Activated CD8-positive, alpha-beta memory T cell treated with anti-CD3 and anti-CD28 coated beads, Interleukin-2, amount 50 U/mL, for 48 hours (primary cell): ENCODE results near the gene COL13A1.

Experiments used
- DNase-seq: peaks from one replicate; pipeline ENCODE4 v3.0.0-alpha.2; 2020

Gene COL13A1

GRCh38 chr10:69914398-69915214, 112.9 kb downstream of the COL13A1 start:
- peak; percentile 85 for DNase-seq

GRCh38 chr10:69915215-69915560, 113.5 kb downstream of the COL13A1 start:
- no peak for DNase-seq

DNA sequence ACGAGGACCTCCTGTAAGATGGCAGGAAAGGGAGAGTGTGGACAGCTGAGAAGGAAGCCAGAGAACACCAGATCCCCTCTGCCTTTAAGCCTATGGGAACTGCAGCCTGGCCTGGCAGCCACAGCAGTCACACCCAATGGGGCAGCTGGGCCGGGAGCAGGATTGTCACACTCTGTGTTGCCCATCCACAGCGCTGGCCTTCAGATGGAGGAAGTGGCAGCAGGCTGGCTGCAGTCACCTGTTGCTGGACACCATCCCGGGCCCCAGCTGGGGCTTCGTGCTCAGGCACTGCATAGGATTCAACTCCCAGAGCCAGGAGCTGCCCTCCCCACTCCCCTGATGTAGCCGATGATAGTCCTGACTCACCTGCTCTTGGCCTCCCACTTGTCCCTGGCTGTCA, 114.4 kb downstream of the COL13A1 start:
- DNase-seq: no peak

DNA sequence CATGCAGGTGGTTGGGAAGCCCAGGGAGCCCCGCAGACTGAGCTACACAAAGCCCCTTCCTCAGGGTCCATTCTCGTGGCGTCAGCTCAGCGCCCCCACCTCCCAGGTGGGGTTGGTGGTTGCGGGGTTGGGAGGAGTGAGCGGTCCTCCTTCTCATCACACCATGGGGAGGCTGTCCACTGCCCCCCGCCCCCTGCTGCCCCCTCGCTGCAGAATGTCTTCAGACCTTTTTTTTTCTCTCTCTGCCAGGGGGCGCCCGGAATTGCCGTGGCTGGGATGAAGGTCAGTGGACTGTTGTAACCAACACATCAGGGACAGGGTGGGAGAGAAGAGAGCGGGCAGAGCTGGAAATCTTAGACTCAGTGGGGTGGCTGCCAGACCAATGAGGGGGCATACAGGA, 116.3 kb downstream of the COL13A1 start:
- DNase-seq: no peak

GRCh38 chr10:69919250-69919649, 117.5 kb downstream of the COL13A1 start:
- no peak for DNase-seq

DNA sequence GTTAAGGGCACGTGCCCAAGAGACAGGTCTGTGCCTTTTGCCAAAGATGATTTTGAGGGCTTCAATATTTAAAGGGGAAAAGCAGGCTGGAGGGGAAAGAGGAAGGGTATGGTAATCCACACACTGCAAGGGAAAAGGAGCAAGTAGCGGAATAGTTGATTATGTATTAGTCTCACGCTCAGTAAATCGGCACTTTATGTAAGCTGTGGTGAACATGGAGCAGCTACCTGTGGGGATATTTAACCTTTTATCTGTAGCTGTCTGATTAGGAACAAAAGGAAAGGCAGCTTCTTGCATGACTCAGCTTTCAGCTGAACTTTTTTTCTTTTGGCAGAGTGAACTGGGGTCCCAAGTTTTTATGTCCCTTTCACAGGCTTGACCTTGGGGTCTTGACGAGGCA, 123.4 kb downstream of the COL13A1 start:
- no peak for DNase-seq

GRCh38 chr10:69928339-69928738, 126.6 kb downstream of the COL13A1 start:
- DNase-seq: no peak

DNA sequence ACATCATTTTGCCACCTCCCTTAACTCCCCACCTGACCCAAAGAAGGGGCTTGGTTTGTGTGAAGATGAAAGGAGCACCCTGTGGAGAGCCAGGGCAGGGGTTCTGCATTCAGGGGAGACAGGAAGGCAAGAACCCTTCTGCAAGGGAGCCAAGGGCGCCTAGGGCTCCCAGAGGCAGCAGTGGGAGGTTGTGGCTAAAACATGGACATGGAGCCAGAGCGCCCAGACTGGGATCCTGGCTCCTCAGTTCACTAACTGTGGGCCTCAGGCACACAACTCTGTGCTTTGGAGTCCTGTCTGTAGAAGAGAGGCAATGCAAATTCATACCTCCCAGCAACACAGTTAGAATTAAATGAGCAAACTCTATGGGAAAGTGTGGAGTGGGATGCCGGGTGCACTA, 127.9 kb downstream of the COL13A1 start:
- DNase-seq: no peak

DNA sequence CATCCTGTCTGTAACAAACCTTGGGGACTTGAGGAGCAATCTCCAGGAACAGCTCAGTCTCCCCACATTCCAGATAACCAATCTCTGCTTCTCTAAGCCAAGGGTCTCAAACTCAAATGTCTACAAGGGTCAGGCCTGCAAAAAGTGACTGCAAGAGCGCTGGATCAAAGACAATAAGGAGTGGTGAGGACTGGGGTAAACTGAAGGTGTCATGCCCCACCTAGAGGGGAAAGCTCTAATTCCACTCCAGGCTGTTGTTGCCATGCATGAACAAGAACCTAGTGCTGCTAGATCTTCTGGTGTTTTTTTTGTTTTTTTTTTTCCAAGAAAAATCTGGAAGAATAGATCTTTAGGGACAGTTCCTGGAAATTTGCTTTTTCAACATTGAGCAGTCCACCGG, 133.1 kb downstream of the COL13A1 start:
- DNase-seq: no peak

DNA sequence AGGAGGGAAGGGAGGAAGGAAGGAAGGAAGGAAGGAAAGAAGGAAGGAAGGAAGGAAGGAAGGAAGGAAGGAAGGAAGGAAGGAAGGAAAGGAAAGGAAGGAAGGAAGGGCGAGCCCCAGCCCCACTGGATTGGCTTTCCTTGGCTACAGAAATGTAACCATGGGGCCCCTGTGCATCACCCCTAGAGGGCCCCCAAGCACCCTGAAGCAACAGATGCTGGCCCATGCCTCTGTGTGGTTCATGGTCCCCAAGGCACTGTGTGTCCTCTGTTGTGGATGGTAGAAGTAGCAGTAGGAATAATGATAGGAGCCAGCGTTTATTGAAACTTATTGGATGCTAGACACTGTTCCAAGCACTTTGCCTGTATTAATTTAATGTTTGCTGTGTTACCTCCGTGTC, 134.4 kb downstream of the COL13A1 start:
- no peak for DNase-seq

DNA sequence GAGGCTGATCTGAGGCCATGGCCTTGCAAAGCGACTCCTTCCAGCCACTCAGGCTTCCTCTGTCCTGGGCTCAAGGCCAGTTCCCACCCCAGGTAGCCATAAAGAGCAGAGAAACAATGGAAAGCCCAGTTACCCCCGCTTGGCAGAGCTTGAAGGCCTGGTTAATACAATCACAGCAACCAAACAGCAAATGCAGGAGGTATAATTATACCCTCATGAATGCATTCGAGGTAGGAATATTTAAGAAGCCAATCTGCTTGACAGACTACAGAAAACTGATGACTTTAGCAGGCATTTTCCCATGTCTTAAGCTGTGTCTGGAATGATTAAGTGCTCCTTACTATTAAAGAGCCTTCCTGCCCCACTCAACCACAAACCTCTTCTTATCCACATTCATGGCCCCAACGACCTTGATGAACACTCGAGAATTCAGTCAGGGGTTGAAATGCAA, 136.9 kb downstream of the COL13A1 start:
- no peak for DNase-seq

DNA sequence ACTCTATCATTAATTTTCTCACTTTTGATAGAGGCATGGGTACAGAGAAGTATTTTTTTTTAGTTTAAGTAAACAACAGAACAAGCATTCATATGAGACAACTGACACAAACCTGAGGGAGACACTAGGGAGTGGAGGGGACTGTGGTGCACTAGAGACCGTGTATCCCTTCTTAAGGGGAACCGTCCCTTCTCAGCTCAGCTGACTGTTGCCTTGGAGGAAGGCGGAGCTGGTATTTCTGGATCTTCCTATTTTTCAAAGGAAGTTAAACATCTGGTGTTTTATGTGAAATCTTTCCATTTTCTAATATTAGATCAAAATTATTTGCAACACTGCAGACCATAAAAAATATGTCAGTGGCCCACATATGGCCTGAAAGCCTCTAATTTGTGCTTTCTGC, 137.4 kb downstream of the COL13A1 start:
- DNase-seq: no peak

- no peak for DNase-seq
Observed at GRCh38 chr10:69939481-69939880, 137.8 kb downstream of the COL13A1 start.

GRCh38 chr10:69941730-69942129, 140.0 kb downstream of the COL13A1 start:
- no peak for DNase-seq

DNA sequence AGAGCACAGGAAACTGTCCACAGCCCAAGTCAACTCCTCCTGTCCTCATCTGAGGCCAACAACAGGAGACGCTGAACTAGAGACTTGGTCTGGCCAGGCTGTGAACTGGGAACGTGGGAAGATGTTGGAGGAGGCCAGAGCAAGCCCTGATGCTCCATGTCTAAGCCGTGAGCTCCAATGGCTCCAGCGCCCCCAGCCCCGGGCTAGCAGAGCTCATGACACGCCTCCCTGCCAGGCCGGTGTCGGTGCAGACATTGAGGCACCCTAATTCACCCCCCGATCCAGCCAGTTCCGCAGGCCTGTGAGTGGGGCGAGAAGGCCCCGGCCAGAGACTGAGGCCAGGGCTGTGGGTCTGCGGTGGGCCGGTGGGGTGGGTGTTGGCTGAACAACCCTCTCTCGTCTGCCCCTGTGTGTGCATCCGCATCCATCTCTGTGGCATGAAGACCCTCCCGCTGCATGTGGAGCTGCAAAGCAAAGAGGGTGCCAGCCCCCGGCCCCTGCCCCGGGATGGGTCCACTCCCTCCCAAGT, 141.7 kb downstream of the COL13A1 start:
- no peak for DNase-seq

DNA sequence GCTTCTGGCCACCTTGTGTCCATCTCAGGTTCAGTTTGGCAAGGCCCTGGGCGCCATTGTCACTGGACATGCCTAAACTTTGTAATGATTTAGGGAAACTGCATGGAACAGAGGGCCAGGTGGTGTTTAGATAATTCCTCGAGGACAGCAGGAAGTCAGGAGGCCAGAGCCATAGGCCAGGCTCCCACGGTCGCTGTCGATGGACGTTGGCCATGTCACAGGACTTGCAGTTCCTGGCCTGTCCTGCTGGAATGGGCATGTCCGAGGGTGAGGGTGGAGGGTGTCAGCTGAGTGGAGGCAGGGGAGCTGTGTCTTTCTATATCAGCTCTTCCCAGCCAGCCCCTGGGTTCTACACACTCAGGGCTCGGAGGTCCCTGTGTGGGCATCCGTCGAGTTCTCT, 143.1 kb downstream of the COL13A1 start:
- DNase-seq: no peak

- no peak for DNase-seq
Observed at GRCh38 chr10:69948261-69948660, 146.6 kb downstream of the COL13A1 start.

DNA sequence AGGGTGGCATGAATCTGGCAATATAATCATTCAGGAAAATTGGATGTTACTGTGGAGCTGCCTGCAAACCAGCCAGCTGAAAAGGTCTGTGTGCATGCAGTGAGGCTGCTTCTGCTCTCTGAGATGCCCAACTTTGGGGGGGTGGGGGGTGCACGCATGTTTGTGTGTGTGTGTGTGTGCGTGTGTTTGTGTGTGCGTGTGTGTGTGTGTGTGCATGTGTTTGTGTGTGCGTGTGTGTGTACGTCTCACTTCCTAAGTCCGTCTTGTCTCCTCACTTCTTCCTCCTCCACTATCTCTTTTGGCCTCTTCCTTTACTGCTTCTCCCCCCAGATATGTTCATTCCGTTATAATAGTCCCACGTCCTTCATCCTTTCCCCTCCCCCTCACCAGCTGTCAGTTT, 148.1 kb downstream of the COL13A1 start:
- no peak for DNase-seq

GRCh38 chr10:69951658-69952057, 150.0 kb downstream of the COL13A1 start:
- DNase-seq: no peak

DNA sequence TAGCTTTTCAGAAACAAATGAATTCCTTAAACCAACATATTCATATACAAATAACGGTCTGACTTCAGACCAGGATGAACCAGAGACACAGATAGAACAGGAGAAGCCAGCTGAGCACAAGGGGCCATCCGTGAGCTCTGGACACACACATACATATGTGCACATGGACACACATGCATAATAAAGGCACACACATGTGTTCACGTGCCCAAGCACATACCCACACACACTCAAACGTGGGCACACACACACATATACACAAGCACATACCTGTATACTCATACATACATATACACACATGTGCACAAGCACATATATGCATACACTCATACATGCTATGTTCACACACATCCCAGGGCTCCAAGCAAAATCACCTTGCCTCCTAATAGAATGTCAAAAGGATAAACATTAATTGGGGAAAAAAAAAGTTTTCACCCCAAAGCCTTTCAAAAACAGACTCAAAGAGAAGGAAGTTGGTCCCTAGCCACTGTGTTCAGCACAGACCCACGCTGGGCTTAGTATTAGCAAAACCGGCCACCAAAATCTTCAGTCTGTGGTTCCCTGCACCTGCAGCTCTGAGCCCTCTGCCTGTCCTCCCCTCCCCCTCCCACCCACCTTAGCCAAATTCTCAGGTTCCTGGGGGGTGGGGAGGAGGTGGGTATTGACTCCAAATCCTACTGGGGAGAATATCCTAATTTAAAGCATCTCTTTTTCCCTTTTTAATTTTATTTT, 150.5 kb downstream of the COL13A1 start:
- no peak for DNase-seq

- no peak for DNase-seq
Observed at GRCh38 chr10:69952821-69953221, 151.1 kb downstream of the COL13A1 start.

DNA sequence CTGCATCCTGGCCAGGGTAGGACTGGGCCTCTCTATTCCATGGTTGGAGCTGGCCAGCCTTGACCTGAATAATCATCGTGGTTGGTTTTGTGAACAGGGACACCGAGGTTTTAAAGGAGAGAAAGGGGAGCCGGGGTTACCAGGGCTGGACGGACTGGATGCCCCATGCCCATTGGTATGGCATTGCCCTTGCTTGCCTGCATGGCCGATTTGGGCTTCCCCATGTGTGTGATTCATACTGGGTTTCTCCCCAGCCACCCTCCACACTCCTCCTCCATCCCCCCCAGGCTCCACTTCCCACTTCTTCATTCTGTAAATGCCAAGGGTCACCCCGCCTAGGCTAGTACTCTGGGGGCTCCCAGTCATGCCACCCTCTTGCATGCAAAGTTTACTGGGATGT, 152.1 kb downstream of the COL13A1 start:
- DNase-seq: no peak

GRCh38 chr10:69955211-69955805, 153.6 kb downstream of the COL13A1 start:
- no peak for DNase-seq
